GM04503 (cell line): ENCODE results near the gene SPSB4.
"Not testable (repeated sequence)": the region's sequence is repeated elsewhere in the genome, so short reads cannot be mapped to it uniquely, and the experiment has no call there.

ENCODE experiments used
- DNase-seq: peaks from one replicate; pipeline ENCODE4 v3.0.0-alpha.2; 2012; ENCODE audit warnings: low read depth

The SPSB4 gene

GRCh38 chr3:141095546-141095937 lies 44.4 kb downstream of the SPSB4 start:
- DNase-seq = no peak

- no peak for DNase-seq
Measured at GRCh38 chr3:141096164-141096563, 45.0 kb downstream of the SPSB4 start.

GRCh38 chr3:141096981-141097380 lies 45.8 kb downstream of the SPSB4 start:
- DNase-seq = no peak

- DNase-seq = no peak
Measured at GRCh38 chr3:141100112-141100511, 49.0 kb downstream of the SPSB4 start.

GRCh38 chr3:141100531-141101320 lies 49.6 kb downstream of the SPSB4 start:
- DNase-seq = no peak

- DNase-seq = no peak
Measured at GRCh38 chr3:141102372-141102771, 51.2 kb downstream of the SPSB4 start.

DNA sequence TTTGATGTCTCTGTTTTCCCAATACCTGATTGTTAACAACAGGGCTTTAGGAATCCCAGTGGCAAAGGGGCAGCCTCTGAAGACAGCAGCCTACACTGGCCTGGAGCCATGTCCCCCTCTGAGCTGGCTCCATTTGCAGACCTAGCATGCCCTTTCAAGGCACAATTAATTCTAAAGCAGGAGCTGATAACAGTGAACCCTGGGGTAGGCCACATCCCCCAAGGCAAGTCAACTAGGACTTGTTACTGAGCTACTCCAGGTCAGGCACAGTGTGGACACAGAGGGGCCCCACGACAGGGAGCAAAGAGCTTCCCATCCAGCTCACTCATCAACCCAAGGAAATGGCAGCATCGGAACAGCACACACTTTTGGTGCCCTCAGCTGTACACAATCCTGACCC lies 51.9 kb downstream of the SPSB4 start:
- no peak for DNase-seq

GRCh38 chr3:141103503-141103902 lies 52.4 kb downstream of the SPSB4 start:
- DNase-seq = no peak

DNA sequence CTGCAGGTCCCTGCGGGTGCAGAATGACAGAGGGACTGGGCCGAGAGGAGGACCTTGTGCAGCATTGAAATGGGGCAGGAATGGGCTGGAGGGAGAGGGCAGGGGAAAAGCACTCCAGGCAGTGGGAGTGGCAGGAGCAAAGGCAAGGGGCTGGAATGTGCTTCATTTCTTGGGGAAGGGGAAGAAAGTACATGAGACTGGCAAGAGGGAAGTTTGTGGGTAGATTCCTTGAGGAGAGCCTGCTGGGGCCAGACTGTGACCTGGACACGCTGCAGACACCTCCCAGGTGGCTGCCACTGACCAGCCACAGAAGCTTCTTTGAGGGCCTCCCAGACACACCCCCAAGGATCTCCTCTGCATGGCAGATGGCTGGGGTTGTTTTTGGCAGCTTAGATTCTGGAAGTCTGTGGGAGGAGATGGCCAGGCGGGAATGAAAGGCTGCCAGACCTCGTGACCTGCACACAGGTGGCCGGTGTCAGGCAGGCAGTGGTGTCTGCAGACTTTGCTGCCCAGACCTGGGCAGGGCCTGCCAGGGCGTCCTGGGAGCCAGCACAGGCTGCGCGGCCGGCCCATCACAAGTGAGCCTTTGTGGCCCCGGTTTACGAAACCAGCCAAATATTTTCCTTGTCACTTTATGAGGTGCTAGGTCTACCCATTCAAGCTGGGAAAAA lies 53.1 kb downstream of the SPSB4 start:
- DNase-seq = no peak

DNA sequence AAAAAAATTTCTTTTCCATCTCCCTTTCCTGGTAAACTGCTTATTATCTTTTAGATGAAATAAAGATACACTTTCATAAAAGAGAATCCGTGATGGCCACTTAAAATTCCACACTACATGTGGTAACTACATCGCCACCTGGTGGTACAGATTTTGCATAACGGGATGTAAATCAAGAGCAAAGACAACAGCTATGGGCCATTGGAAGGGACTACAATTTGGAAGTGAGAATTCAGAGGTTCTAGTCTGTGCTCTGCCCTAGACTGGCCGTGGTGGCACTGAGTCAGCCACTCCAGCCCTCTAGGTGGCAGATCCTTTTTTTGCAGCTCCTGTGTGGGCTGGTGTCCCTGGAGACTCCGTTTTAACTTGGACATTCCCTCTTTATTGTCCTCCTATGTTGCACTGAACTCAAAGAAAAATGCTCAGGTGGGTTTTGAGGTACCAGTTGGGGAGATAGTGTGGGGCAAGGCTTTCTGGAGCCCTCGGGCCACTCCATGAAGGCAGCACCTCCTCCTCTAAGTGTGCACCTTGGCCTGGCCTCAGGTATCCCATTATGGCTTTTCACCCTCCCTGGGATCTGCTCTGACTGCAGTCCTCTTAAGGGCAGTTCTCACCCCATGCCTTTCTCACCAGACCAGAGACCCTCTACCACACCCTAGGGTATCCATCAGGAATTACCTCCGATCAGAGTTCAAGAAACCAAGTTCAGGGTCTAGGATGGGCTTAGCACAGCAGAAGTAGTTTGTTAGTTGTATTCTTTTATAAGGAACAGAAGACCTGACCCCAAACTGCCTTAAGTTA lies 54.9 kb downstream of the SPSB4 start:
- peak; percentile 35 for DNase-seq

DNA sequence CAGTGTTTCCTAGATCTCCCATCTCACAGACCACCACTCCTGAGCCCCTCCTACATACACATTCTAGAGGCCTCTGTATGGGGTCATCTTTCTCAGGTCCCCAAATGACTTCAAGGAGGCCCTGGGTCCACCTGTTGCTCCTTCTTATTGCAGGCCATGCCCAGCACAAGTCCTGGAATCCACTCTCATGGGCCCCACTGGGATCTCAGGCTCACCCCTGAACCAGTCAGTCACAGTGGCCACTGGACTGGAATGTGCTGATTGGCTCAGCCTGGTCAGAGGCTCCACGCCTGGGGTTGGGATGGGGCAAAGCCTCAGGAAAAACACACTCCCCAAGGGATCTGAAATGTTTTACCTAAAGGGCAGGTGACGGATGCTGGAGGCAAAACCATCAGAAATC lies 55.7 kb downstream of the SPSB4 start:
- DNase-seq = no peak

- no peak for DNase-seq
Measured at GRCh38 chr3:141108039-141108438, 56.9 kb downstream of the SPSB4 start.

- no peak for DNase-seq
Measured at GRCh38 chr3:141109751-141110150, 58.6 kb downstream of the SPSB4 start.

GRCh38 chr3:141110322-141110721 lies 59.2 kb downstream of the SPSB4 start:
- no peak for DNase-seq

GRCh38 chr3:141111364-141112155 lies 60.4 kb downstream of the SPSB4 start:
- no peak for DNase-seq

DNA sequence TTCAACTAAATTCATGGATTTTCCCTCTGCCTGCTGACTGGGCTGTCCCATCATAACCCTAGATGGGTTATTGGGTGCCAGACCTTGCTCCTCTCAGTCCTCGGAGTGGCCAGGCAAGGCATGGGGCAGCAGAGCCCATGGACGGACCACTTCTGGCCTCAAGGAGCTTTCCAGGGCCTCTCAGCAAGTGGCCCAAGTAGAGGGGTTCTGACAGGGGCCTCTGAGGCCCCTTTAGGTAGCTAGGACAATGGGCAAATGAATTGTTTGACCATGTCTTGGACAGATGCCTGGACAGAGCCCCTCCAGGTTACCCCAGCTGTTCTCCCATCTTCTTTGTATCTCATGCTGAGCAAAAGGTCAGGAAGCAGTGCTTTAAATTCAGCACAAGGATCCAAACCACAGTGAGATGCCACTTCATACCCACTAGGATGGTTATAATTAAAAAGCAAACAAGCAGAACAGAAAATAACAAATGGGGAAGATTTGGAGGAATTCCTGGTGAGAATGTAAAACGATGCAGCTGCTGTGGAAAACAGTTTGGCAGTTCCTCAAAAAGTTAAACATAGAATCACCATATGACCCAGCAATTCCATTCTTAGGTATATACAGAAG lies 61.6 kb downstream of the SPSB4 start:
- DNase-seq = no peak

DNA sequence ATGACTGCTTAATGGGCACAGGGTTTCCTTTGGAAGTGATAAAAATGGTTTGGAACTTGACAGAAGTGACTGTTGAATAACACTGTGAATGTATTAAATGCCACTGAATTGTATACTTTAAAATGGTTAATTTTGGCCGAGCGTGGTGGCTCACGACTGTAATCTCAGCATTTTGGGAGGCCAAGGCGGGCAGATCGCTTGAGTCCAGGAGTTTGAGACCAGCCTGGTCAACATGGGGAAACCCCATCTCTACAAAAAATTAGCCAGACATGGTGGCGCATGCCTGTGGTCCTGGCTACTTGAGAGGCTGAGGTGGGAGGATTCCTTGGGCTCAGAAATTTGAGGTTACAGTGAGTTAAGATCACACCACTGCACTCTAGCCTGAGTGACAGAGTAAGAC lies 62.5 kb downstream of the SPSB4 start:
- DNase-seq = not testable (repeated sequence)

DNA sequence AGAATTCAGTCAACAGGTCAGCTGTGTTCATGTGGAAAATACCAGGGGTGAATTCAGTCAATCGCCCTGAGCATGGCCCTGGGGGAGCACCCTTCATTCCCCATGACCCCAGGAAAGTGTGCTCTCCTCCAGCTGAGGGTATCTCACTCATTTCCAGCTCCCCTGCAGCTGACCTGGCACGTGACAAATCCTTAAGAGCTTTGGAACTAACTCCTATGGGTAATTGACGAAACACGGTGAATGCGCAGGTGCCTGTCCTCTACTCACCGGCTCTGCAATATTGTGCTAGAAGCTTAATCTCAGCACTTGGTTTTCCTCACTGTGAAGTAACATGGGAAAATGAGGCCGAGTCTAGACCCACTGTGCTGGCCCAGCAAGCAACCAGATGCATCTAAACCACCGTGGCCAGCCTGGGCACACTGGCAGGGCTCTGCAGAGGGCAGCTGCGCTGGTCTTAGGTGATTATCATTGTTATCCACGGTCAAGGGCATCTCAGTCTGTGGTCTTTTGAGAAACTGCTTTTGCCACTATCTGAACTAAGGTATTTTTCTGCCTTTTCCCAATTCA lies 63.1 kb downstream of the SPSB4 start:
- DNase-seq = no peak

DNA sequence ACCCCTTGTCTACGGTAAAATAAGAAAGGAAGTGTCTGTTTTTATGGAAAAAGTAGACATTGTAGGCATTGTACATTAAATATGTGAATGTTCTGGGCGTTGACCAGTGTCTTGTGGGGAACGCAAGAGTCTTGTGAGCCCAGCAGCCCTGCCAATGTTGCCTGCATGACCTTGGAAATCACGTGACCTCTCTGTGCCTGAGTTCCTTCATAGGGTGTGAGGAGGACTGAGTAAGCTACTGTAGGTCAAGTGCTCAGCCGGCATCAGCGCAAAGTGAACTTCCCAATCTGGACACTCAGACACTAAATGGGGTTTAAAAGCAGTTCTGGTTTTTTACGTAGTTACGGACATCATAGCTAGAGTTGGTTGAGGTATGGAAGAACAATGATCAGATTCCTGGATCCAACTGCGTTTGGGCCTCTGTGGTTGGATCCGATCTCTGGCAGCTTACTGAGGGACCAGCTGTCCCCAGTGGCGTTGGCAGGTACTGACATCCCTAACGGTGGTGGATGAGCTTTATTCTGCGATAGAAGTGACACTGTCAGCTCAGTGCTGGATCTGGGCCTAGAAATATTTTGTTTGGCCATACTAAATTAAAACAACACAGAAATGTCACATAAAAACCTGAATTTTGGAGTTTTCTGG lies 63.8 kb downstream of the SPSB4 start:
- DNase-seq = no peak

DNA sequence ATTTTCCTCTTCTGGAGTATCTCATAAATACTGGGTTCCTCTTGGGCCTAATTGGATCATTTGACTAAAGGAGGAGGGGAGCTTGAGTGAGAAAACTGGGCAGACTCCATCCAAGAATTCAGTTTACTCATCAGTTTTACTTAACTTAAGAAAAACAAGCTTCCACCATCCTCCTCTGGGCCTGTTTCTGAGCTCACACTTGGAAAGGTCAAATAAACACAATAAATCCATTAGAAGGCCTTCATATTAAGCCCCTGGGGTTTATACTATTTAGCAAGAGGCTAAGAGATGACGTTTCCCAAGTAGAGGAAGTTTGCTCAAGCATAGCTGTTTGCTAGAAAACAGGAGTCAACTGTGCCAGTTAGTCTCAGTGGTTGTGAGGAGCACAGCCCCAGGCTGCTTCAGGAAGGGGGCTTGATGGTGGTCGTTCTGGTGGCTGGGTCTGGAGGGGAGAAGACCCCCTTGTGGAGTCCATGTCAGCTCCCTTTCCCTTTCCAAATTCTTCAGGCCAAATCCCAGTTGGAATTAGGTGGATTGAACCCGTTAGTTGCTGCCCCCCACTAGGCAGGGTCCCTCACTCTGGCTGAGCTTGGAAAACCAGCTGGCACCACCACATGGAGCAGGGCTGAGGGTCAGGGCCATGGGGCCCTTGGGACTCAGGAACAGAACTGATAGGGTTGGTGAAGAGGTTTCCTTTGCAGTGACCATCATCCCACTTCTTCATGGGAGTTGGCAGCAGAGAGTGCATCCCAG lies 64.8 kb downstream of the SPSB4 start:
- no peak for DNase-seq
